ENCODE measurements around the gene PTPN23. TPM values are rescaled to one million over a fixed set of nuclear protein-coding genes. Genes with fewer than 3 reads are reported as not detected.

PTPN23 gene
- total and polyA plus RNA-seq, 2 experiments from 2014 or later = 14.3 to 48.8 TPM

- Histone ChIP-seq H3K36me3 (ENCODE audit: insufficient read depth) (no peaks in the 10 kb centered on the region), H3F3A (replicated peaks; ENCODE audit: low read depth) (peaks cover 13% of the 10 kb centered on the region; the same call in 1 of the 2 replicates), H3K27me3 (ENCODE audit: insufficient read depth) (no peaks in the 10 kb centered on the region), H3K4me3 (peak overlapping the region; percentile 86), H3K4me2 (peak overlapping the region; percentile 85), H3K4me1 (ENCODE audit: insufficient read depth) (0 out of 2 replicates have a peak, but pooled peaks cover 4% of the 10 kb centered on the region), H3K79me2 (replicated peaks; ENCODE audit: insufficient read depth) (peaks cover 43% of the 10 kb centered on the region), H2AFZ (peak overlapping the region; percentile 83), H4K20me1 (replicated peaks; ENCODE audit: insufficient read depth) (peaks cover 21% of the 10 kb centered on the region), H3K9me2 (ENCODE audit: insufficient read depth) (no peaks in the 10 kb centered on the region), H3K27ac (ENCODE audit: low read depth) (peak overlapping the region; percentile 97)
- no peaks in the 10 kb centered on the region for H3K9me3 Mint-ChIP-seq
- peaks cover 22% of the 10 kb centered on the region for H3K4me1 Mint-ChIP-seq
- peak overlapping the region; percentile 99 for H3K4me3 Mint-ChIP-seq
- H3K36me3 Mint-ChIP-seq (ENCODE audit: low read depth) = peaks cover 2% of the 10 kb centered on the region; the same call in 2 of the 3 replicates
- H3K27me3 Mint-ChIP-seq (ENCODE audit: insufficient read depth, low read depth, poor library complexity) = peaks cover 16% of the 10 kb centered on the region
- TF ChIP-seq CREB1 (CRISPR knock-in tag; IDR thresholded peaks at IDR 0.05; ENCODE audit: low read depth) (no peak), EZH2phosphoT487 (IDR thresholded peaks at IDR 0.05; ENCODE audit: unreplicated experiment) (no peak)
- H3K27ac Mint-ChIP-seq = peak overlapping the region; percentile 99
- no peak for DNase-seq (ENCODE audit: low spot score)
- no peak; the same call in 1 of the 3 replicates for ATAC-seq
Measured at GRCh38 chr3:47380026-47380600, 708 bp upstream of the PTPN23 start.

DNA sequence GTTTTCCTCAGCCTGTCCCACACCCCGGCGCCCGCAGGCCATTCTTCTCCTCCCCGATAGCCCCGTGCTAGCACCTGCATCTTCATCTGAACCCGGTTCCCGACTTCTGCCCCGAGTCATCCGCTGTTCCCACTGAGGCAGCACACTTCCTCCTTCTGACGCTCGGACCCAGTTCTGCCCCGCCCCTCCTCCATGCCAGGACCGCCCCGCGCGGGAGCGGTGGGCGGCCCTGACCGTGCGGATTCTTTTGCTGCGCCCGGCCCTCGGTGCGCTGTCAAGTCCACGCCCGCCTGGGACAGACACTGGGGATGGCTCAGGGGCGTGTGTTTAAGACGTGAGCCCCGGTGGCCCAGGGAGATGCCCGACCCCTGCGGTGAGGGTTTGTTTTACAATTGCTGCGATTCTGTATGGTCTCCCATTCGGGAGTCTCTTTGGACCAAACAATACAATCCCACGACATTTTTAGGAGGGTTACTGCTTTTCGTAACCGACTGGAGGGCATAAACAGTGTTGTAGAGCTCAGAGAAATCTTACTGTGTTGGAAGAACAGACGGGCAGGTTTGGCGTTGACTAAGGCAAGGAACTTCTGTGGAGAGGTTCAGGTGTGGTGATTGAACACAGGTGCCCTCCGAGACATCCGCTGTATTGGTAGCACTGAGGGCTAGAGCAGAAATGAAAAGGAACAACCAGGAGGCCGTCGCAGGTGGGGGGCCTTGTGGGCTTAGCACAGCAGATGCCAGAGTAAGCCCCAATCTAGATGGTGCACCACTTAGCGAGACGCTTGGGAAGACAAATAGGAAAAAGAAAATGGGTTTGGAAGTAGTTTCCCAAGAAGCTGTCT is 716 bp downstream of the PTPN23 start:
- H3F3A ChIP-seq (replicated peaks; ENCODE audit: low read depth) = peaks cover 13% of the 10 kb centered on the region; the same call in 1 of the 2 replicates
- ATAC-seq (peak; percentile 79), DNase-seq (ENCODE audit: low spot score) (peak; percentile 93)
- peaks cover 23% of the 10 kb centered on the region for H4K20me1 ChIP-seq (replicated peaks; ENCODE audit: insufficient read depth)
- peak overlapping the region; percentile 92 for H2AFZ ChIP-seq
- Mint-ChIP-seq H3K4me3 (peak overlapping the region; percentile 99), H3K9me3 (no peaks in the 10 kb centered on the region), H3K27ac (peak overlapping the region; percentile 98), H3K27me3 (ENCODE audit: insufficient read depth, low read depth, poor library complexity) (peaks cover 16% of the 10 kb centered on the region), H3K36me3 (ENCODE audit: low read depth) (peaks cover 2% of the 10 kb centered on the region; the same call in 2 of the 3 replicates), H3K4me1 (peaks cover 22% of the 10 kb centered on the region)
- H3K4me1 ChIP-seq (ENCODE audit: insufficient read depth) = 0 out of 2 replicates have a peak, but pooled peaks cover 4% of the 10 kb centered on the region
- H3K4me2 ChIP-seq = peak overlapping the region; percentile 85
- no peaks in the 10 kb centered on the region for H3K9me2 ChIP-seq (ENCODE audit: insufficient read depth)
- no peak for TF ChIP-seq JUNB (IDR thresholded peaks at IDR 0.05; ENCODE audit: unreplicated experiment)
- peak; percentile 54; the same call in 1 of the 2 replicates for TF ChIP-seq POLR2AphosphoS5 (IDR thresholded peaks at IDR 0.05; ENCODE audit: low read depth)
- peaks cover 58% of the 10 kb centered on the region for H3K79me2 ChIP-seq (replicated peaks; ENCODE audit: insufficient read depth)
- no peaks in the 10 kb centered on the region for H3K36me3 ChIP-seq (ENCODE audit: insufficient read depth)
- peak overlapping the region; percentile 86 for H3K4me3 ChIP-seq
- H3K27me3 ChIP-seq (ENCODE audit: insufficient read depth) = no peaks in the 10 kb centered on the region
- peak overlapping the region; percentile 97 for H3K27ac ChIP-seq (ENCODE audit: low read depth)

DNA sequence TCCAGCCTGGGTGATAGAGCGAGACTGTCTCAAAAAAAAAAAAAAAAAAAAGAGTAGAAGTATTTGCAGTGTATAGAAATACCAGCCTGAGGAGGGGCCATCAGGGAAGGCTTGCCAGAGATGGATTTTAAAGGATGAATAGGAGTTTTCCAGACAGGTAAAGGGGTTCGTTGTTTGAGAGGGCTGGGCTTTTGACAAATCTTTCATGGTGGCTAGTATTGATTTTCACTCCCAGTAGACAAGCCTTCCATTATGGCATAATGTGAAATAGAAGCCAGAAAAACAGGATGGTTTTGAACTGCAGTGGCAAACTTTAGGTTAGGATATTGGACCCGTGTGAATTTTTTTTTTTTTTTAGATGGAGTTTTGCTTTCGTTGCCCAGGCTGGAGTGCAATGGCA is 3.6 kb downstream of the PTPN23 start:
- H3K4me3 ChIP-seq = no peak overlapping the region
- no peak overlapping the region for H2AFZ ChIP-seq
- H3K36me3 ChIP-seq (ENCODE audit: insufficient read depth) = no peaks in the 10 kb centered on the region
- 0 out of 2 replicates have a peak, but pooled peaks cover 4% of the 10 kb centered on the region for H3K4me1 ChIP-seq (ENCODE audit: insufficient read depth)
- peaks cover 12% of the 10 kb centered on the region for H3K27me3 Mint-ChIP-seq (ENCODE audit: insufficient read depth, low read depth, poor library complexity)
- H3K9me3 Mint-ChIP-seq = no peaks in the 10 kb centered on the region
- DNase-seq (ENCODE audit: low spot score) (no peak), ATAC-seq (no peak)
- peaks cover 8% of the 10 kb centered on the region for H3K36me3 Mint-ChIP-seq (ENCODE audit: low read depth)
- H4K20me1 ChIP-seq (replicated peaks; ENCODE audit: insufficient read depth) = peaks cover 33% of the 10 kb centered on the region
- H3K27ac Mint-ChIP-seq = no peak overlapping the region
- H3K4me1 Mint-ChIP-seq = peaks cover 19% of the 10 kb centered on the region
- H3K79me2 ChIP-seq (replicated peaks; ENCODE audit: insufficient read depth) = peaks cover 81% of the 10 kb centered on the region
- no peak overlapping the region for H3K4me2 ChIP-seq
- H3K9me2 ChIP-seq (ENCODE audit: insufficient read depth) = no peaks in the 10 kb centered on the region
- H3K27me3 ChIP-seq (ENCODE audit: insufficient read depth) = no peaks in the 10 kb centered on the region
- peaks cover 13% of the 10 kb centered on the region for H3F3A ChIP-seq (replicated peaks; ENCODE audit: low read depth)
- no peak overlapping the region for H3K27ac ChIP-seq (ENCODE audit: low read depth)
- H3K4me3 Mint-ChIP-seq = no peak overlapping the region
- TF ChIP-seq JUNB (IDR thresholded peaks at IDR 0.05; ENCODE audit: unreplicated experiment) (no peak), ZNF331 (CRISPR knock-in tag; IDR thresholded peaks at IDR 0.05; ENCODE audit: low read depth) (no peak), EZH2 (IDR thresholded peaks at IDR 0.05; ENCODE audit: low read depth, unreplicated experiment) (no peak)
- TF ChIP-seq, protein P1, sequence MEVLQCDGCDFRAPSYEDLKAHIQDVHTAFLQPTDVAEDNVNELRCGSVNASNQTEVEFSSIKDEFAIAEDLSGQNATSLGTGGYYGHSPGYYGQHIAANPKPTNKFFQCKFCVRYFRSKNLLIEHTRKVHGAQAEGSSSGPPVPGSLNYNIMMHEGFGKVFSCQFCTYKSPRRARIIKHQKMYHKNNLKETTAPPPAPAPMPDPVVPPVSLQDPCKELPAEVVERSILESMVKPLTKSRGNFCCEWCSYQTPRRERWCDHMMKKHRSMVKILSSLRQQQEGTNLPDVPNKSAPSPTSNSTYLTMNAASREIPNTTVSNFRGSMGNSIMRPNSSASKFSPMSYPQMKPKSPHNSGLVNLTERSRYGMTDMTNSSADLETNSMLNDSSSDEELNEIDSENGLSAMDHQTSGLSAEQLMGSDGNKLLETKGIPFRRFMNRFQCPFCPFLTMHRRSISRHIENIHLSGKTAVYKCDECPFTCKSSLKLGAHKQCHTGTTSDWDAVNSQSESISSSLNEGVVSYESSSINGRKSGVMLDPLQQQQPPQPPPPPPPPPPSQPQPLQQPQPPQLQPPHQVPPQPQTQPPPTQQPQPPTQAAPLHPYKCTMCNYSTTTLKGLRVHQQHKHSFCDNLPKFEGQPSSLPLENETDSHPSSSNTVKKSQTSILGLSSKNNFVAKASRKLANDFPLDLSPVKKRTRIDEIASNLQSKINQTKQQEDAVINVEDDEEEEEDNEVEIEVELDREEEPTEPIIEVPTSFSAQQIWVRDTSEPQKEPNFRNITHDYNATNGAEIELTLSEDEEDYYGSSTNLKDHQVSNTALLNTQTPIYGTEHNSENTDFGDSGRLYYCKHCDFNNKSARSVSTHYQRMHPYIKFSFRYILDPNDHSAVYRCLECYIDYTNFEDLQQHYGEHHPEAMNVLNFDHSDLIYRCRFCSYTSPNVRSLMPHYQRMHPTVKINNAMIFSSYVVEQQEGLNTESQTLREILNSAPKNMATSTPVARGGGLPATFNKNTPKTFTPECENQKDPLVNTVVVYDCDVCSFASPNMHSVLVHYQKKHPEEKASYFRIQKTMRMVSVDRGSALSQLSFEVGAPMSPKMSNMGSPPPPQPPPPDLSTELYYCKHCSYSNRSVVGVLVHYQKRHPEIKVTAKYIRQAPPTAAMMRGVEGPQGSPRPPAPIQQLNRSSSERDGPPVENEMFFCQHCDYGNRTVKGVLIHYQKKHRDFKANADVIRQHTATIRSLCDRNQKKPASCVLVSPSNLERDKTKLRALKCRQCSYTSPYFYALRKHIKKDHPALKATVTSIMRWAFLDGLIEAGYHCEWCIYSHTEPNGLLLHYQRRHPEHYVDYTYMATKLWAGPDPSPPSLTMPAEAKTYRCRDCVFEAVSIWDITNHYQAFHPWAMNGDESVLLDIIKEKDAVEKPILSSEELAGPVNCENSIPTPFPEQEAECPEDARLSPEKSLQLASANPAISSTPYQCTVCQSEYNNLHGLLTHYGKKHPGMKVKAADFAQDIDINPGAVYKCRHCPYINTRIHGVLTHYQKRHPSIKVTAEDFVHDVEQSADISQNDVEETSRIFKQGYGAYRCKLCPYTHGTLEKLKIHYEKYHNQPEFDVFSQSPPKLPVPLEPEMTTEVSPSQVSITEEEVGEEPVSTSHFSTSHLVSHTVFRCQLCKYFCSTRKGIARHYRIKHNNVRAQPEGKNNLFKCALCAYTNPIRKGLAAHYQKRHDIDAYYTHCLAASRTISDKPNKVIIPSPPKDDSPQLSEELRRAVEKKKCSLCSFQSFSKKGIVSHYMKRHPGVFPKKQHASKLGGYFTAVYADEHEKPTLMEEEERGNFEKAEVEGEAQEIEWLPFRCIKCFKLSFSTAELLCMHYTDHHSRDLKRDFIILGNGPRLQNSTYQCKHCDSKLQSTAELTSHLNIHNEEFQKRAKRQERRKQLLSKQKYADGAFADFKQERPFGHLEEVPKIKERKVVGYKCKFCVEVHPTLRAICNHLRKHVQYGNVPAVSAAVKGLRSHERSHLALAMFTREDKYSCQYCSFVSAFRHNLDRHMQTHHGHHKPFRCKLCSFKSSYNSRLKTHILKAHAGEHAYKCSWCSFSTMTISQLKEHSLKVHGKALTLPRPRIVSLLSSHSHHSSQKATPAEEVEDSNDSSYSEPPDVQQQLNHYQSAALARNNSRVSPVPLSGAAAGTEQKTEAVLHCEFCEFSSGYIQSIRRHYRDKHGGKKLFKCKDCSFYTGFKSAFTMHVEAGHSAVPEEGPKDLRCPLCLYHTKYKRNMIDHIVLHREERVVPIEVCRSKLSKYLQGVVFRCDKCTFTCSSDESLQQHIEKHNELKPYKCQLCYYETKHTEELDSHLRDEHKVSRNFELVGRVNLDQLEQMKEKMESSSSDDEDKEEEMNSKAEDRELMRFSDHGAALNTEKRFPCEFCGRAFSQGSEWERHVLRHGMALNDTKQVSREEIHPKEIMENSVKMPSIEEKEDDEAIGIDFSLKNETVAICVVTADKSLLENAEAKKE (CRISPR knock-in tag; IDR thresholded peaks at IDR 0.05) = no peak

All from GM23338 (cell line).